Uterus (tissue), 2 donors: ENCODE results near the gene JAZF1.

ENCODE experiments used
- CTCF ChIP-seq, 4 experiments: fragments of 200-600 bp in 2 of 4; fragments of 450-650 bp in 2 of 4; sonication (generic) in 2 of 4; IDR thresholded peaks; one replicate each; pipeline ENCODE4 v1.5.1; 2016 to 2019; ENCODE audit warnings: antibody characterized with exemption in 4 of 4, mild to moderate bottlenecking in 2 of 4, moderate library complexity in 1 of 4
- POLR2A ChIP-seq, 2 donors: fragments of 450-650 bp; IDR thresholded peaks; one replicate each; pipeline ENCODE4 v1.6.1; 2016; ENCODE audit warnings: antibody characterized with exemption in 2 of 2, mild to moderate bottlenecking in 1 of 2, moderate library complexity in 1 of 2

GRCh38 chr7:28108747-28109146, 71.8 kb downstream of the JAZF1 start:
- TF ChIP-seq CTCF (IDR thresholded peaks at IDR 0.05) (no peak), POLR2A (IDR thresholded peaks at IDR 0.05) (no peak)
